OCI-LY1 (cell line): Measurements from ENCODE around the gene SLC51B.

Source experiments
- CTCF ChIP-seq: fragments of 200-600 bp; sonication (generic), shearing (Covaris generic); IDR thresholded peaks from 2 replicates; pipeline ENCODE4 v1.5.1; 2017; ENCODE audit warnings: mild to moderate bottlenecking, antibody characterized with exemption, low read length, moderate library complexity, mixed read lengths
- EZH2 ChIP-seq: fragments of 200-600 bp; sonication (generic), shearing (Covaris generic); IDR thresholded peaks from 2 replicates; pipeline ENCODE4 v1.8.0; 2017; ENCODE audit warnings: borderline replicate concordance, mixed run types, mild to moderate bottlenecking, antibody characterized with exemption, low read length, moderate library complexity, mixed read lengths

- TF ChIP-seq CTCF (no peak), EZH2 (no peak)
These were observed 38.3 kb upstream of the SLC51B start for GRCh38 chr15:65006876-65007275.
